Measurements from ENCODE around the gene QSER1.

Gene QSER1

GRCh38 chr11:32895471-32895870 lies 2.9 kb downstream of the QSER1 start:
- DNase-seq: no peak
- no peak for TF ChIP-seq GATA1 (IDR thresholded peaks at IDR 0.05; ENCODE audit: low read depth, low read length)
- no peak for TF ChIP-seq POLR2A (IDR thresholded peaks at IDR 0.05; ENCODE audit: low read length)

- DNase-seq: no peak
- TF ChIP-seq POLR2A (IDR thresholded peaks at IDR 0.05; ENCODE audit: low read length) (no peak), GATA1 (IDR thresholded peaks at IDR 0.05; ENCODE audit: low read depth, low read length) (no peak)
Measured at GRCh38 chr11:32897103-32897502, 4.5 kb downstream of the QSER1 start.

GRCh38 chr11:32899438-32899837 lies 6.8 kb downstream of the QSER1 start:
- TF ChIP-seq POLR2A (IDR thresholded peaks at IDR 0.05; ENCODE audit: low read length): no peak
- TF ChIP-seq GATA1 (IDR thresholded peaks at IDR 0.05; ENCODE audit: low read depth, low read length): no peak

GRCh38 chr11:32902089-32902665 lies 9.6 kb downstream of the QSER1 start:
- no peak for TF ChIP-seq GATA1 (IDR thresholded peaks at IDR 0.05; ENCODE audit: low read depth, low read length)
- no peak for TF ChIP-seq POLR2A (IDR thresholded peaks at IDR 0.05; ENCODE audit: low read length)
- DNase-seq: no peak

More at GRCh38 chr11:32899438-32899837, 6.8 kb downstream of the QSER1 start:
- no peak for DNase-seq

GRCh38 chr11:32905028-32905667 lies 12.5 kb downstream of the QSER1 start:
- TF ChIP-seq GATA1 (IDR thresholded peaks at IDR 0.05; ENCODE audit: low read depth, low read length): no peak
- TF ChIP-seq POLR2A (IDR thresholded peaks at IDR 0.05; ENCODE audit: low read length): no peak
- DNase-seq: no peak

- TF ChIP-seq GATA1 (IDR thresholded peaks at IDR 0.05; ENCODE audit: low read depth, low read length) (no peak), POLR2A (IDR thresholded peaks at IDR 0.05; ENCODE audit: low read length) (no peak)
- no peak for DNase-seq
Measured at GRCh38 chr11:32908619-32909018, 16.0 kb downstream of the QSER1 start.

GRCh38 chr11:32911413-32911812 lies 18.8 kb downstream of the QSER1 start:
- DNase-seq: peak; percentile 9 to 59
- TF ChIP-seq GATA1 (IDR thresholded peaks at IDR 0.05; ENCODE audit: low read depth, low read length) (no peak), POLR2A (IDR thresholded peaks at IDR 0.05; ENCODE audit: low read length) (no peak)

- DNase-seq: no peak
- TF ChIP-seq POLR2A (IDR thresholded peaks at IDR 0.05; ENCODE audit: low read length) (no peak), GATA1 (IDR thresholded peaks at IDR 0.05; ENCODE audit: low read depth, low read length) (no peak)
Measured at GRCh38 chr11:32913445-32913844, 20.8 kb downstream of the QSER1 start.

GRCh38 chr11:32916361-32916760 lies 23.8 kb downstream of the QSER1 start:
- TF ChIP-seq GATA1 (IDR thresholded peaks at IDR 0.05; ENCODE audit: low read depth, low read length) (no peak), POLR2A (IDR thresholded peaks at IDR 0.05; ENCODE audit: low read length) (no peak)
- no peak for DNase-seq

GRCh38 chr11:32916994-32917393 lies 24.4 kb downstream of the QSER1 start:
- DNase-seq: no peak
- TF ChIP-seq GATA1 (IDR thresholded peaks at IDR 0.05; ENCODE audit: low read depth, low read length): no peak
- no peak for TF ChIP-seq POLR2A (IDR thresholded peaks at IDR 0.05; ENCODE audit: low read length)

GRCh38 chr11:32918427-32918826 lies 25.8 kb downstream of the QSER1 start:
- no peak for DNase-seq

GRCh38 chr11:32919338-32919737 lies 26.7 kb downstream of the QSER1 start:
- TF ChIP-seq GATA1 (IDR thresholded peaks at IDR 0.05; ENCODE audit: low read depth, low read length): no peak
- no peak for TF ChIP-seq POLR2A (IDR thresholded peaks at IDR 0.05; ENCODE audit: low read length)
- DNase-seq: no peak

More at GRCh38 chr11:32918427-32918826, 25.8 kb downstream of the QSER1 start:
- TF ChIP-seq GATA1 (IDR thresholded peaks at IDR 0.05; ENCODE audit: low read depth, low read length) (no peak), POLR2A (IDR thresholded peaks at IDR 0.05; ENCODE audit: low read length) (no peak)

- TF ChIP-seq POLR2A (IDR thresholded peaks at IDR 0.05; ENCODE audit: low read length) (no peak), GATA1 (IDR thresholded peaks at IDR 0.05; ENCODE audit: low read depth, low read length) (no peak)
- DNase-seq: no peak
Measured at GRCh38 chr11:32920570-32920969, 28.0 kb downstream of the QSER1 start.

GRCh38 chr11:32921204-32921603 lies 28.6 kb downstream of the QSER1 start:
- no peak for TF ChIP-seq GATA1 (IDR thresholded peaks at IDR 0.05; ENCODE audit: low read depth, low read length)
- DNase-seq: no peak

- no peak for TF ChIP-seq POLR2A (IDR thresholded peaks at IDR 0.05; ENCODE audit: low read length)
- no peak for TF ChIP-seq GATA1 (IDR thresholded peaks at IDR 0.05; ENCODE audit: low read depth, low read length)
Measured at GRCh38 chr11:32931606-32932005, 39.0 kb downstream of the QSER1 start.

More at GRCh38 chr11:32931606-32932005, 39.0 kb downstream of the QSER1 start:
- DNase-seq: peak; percentile 61 to 64

Measured in erythroblast (primary cell).